Activated CD4-positive, alpha-beta T cell treated with anti-CD3 and anti-CD28 coated beads for 1 hour (primary cell): ENCODE results near the gene TTC28.
"Not testable (repeated sequence)": the region's sequence is repeated elsewhere in the genome, so short reads cannot be mapped to it uniquely, and the experiment has no call there.

ENCODE experiments used
- DNase-seq: peaks from one replicate; pipeline ENCODE4 v3.0.0-alpha.2; 2020

Gene TTC28

GRCh38 chr22:28172892-28173670 lies 506.6 kb downstream of the TTC28 start:
- no peak for DNase-seq

DNA sequence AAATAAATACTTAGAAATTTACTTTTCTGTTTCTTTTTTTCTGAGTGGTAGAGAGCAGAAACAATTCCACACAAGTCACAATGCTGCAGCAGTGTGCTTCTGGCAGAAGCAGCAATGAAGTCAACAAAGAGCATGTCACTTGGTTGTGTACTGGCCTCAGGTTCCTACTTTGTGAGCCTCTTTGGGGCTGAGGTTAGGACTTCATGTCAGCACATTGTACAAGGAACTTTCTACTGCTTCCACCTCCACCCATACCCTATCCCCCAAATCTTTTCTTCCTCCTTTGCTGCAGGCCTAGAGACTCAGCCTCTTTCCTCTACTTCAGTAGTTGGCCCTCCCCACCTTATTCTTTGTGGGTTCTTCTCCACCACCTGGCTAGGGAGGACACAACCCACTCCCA lies 507.9 kb downstream of the TTC28 start:
- no peak for DNase-seq

GRCh38 chr22:28171115-28171514 lies 508.5 kb downstream of the TTC28 start:
- DNase-seq, result no peak

GRCh38 chr22:28169314-28169713 lies 510.3 kb downstream of the TTC28 start:
- not testable (repeated sequence) for DNase-seq

DNA sequence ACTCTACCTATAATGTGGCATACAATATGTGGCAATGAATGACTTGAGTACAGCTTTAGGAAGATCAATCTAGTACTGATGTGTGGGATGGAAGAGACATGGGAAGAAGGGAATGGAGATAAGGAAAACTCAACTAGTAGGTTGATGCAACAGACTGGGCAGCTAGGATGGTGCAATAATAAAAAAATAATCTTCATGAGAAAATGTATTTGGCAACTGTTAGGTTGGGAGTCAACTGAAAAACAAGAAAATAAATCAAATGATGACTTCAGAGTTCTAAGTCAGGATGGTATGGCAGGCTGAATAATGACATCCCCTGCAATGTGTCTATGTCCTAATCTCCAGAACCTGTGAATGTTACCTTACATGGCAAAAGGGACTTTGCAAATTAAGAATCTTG lies 523.8 kb downstream of the TTC28 start:
- no peak for DNase-seq

GRCh38 chr22:28154861-28155260 lies 524.8 kb downstream of the TTC28 start:
- no peak for DNase-seq

- no peak for DNase-seq
These were observed 528.4 kb downstream of the TTC28 start for GRCh38 chr22:28151151-28151816.

DNA sequence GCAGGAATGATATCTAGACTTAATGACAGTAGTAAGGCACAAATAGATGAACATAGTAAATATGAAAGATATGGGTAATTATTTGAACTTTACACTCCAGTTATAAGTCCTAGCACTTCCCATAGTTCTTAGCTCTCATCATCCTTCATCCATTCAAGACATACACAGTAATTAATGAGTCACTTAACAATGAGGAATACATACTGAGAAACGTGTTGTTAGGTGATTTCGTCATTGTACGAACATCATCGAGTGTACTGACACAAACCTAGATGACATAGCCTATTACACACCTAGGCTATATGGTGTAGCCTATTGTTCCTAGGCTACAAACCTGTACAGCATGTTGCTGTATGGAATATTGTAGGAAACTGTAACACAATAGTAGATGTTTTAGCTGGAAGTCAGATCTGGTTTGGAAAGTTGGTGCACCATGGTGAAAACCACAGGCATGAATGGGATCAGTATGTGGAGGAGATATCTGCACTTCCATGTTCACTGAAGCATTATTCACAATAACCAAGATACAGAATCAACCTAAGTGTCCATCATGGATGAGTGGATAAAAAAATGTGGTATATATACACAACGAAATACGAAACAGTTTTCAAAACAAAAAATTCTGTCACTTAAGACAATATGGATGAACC lies 530.7 kb downstream of the TTC28 start:
- no peak for DNase-seq

DNA sequence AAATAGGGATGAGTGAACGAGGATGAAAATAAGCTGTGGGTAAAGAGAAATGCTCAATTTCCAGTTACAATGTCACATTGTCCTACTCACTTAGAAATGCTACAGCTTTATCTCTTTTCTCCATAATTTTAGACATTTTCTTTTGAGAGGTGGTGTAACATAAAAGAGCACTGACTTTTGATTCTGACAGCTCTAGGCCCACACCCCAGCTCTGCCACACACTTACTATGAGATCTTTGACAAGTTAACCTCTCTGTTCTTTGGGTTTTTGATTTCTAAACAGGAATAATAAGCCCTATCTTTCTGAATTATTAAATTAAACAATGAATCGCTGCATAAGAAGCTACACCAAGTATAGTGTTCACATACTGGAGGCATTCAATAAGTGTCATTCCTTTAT lies 532.2 kb downstream of the TTC28 start:
- no peak for DNase-seq

DNA sequence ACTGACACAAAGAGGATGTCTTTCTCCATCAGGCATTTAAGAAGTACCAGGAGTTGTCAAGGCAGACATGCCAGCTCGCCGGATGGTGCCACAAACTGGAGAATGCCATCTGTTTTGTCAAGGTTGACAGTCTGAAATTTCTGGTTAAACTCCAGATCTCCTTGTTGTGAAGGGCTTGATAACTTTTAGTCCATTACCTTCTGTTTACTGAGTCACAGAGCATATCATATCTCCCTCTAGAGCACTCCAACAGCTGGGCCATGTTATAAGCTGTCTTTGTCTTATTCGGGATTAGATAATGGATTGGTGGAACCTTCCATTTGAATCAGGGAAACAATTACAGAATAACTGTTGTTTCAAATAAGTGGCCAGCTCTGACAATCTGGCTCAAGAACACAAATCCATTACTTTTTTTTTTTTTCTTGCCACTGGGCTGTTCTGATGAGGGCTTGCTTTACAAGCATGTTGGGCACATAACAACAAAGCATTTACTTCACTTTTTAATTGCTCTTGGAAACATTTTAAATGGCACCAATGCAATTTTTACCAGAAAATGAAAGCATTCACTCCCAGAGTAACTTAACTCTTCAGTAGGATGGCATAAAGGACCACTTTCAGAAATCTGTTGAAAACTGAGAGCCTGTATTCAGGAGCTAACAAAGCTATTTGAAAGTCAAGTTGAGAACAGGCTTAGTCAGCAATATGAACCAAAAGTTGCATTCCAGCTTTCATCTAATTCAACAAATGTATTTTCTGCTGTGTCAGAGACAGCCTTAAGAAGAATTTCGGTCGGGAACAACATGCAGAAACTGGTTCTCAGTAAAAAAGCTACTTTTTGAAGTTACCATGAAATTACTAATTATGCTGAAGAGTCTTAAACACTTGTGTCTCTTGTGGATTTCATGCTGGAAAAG lies 533.0 kb downstream of the TTC28 start:
- no peak for DNase-seq

GRCh38 chr22:28143961-28144745 lies 535.5 kb downstream of the TTC28 start:
- no peak for DNase-seq

GRCh38 chr22:28143241-28143865 lies 536.3 kb downstream of the TTC28 start:
- no peak for DNase-seq

DNA sequence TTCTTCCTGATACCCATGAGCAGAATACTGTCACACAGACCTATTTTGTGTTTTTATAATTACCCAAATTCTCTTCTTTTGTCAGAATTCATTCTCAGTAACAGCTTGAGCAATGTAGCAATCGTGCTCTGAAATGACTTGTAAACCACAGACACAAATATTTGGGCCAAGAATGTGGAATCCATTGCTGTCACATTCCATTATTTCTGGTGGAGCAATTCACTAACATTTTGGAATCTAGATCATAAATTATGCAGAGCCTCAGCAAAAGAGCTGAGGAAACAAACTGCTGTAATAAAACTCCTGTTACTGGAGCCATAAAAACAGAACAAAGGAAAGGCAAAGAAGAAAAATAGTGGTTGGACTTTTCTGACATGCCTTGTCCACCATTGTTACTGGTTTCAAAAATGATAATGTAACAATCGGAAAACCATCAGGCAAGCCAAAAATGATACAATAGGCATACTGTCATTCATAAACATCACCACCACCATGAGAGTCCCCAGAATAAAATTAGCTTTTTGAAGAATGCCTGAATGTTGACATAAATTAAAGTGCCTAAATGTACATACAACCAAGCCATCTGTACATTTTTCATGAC lies 537.2 kb downstream of the TTC28 start:
- DNase-seq, result no peak

- DNase-seq, result no peak
These were observed 538.0 kb downstream of the TTC28 start for GRCh38 chr22:28141614-28142013.

GRCh38 chr22:28139961-28140360 lies 539.7 kb downstream of the TTC28 start:
- no peak for DNase-seq

DNA sequence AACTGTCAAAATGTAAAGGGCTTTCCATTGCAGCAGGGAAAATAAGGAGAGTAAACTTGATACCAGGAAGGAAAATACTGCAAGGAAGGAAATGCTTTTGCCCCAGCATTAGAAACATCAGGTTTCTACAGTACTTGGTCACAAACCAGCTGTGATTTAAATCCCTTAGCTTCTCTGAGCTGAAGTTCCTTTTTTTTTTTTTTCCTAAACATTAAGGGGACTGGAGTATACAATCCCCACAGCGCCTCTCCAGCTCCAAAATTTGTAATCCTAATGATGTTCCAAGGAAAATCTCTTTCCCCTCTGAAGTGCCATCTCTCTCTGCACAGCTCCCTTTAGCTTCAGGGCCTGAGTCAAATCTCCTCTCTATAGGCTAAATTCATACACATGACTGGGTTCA lies 540.1 kb downstream of the TTC28 start:
- no peak for DNase-seq

- no peak for DNase-seq
These were observed 542.6 kb downstream of the TTC28 start for GRCh38 chr22:28137036-28137435.

GRCh38 chr22:28132466-28132865 lies 547.2 kb downstream of the TTC28 start:
- no peak for DNase-seq

- no peak for DNase-seq
These were observed 550.2 kb downstream of the TTC28 start for GRCh38 chr22:28129319-28129962.

- DNase-seq, result no peak
These were observed 550.8 kb downstream of the TTC28 start for GRCh38 chr22:28128827-28129226.

DNA sequence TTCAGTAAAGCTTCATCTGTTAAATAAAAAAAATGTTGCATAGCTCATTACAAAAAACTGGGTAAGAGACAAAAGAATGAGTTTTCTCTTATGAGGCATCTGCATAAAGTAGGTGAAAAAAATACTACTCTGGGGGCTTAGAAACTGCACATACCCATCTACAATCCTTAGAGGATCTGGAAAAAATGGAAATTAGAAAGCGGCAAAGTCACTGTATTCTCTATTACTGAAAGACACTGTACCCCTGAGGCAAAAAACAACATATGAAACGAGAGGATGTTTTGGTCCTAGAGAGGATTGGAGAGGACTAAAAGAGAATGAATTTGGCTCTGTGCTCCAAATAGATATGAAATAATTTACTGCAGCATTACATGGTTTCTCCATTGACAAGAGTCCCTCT lies 553.8 kb downstream of the TTC28 start:
- no peak for DNase-seq
